HL-60 (cell line): Measurements from ENCODE around the gene COL13A1.

ENCODE experiments used
- GABPA ChIP-seq: IDR thresholded peaks from 2 replicates; pipeline ENCODE4 v1.6.1; 2012; ENCODE audit warnings: low read depth
- POLR2AphosphoS5 ChIP-seq: IDR thresholded peaks from 2 replicates; pipeline ENCODE4 v1.6.1; 2012; ENCODE audit warnings: low read depth
- TF ChIP-seq, protein P1 (sequence below): IDR thresholded peaks from one replicate; pipeline ENCODE4 v1.5.1; 2011; ENCODE audit warnings: low read length, control low read depth, inconsistent platforms; ENCODE audit not compliant: insufficient read depth
- TF ChIP-seq, protein P2 (sequence below): IDR thresholded peaks from 2 replicates; pipeline ENCODE4 v1.6.1; 2012; ENCODE audit warnings: low read depth; ENCODE audit not compliant: insufficient replicate concordance

DNA sequence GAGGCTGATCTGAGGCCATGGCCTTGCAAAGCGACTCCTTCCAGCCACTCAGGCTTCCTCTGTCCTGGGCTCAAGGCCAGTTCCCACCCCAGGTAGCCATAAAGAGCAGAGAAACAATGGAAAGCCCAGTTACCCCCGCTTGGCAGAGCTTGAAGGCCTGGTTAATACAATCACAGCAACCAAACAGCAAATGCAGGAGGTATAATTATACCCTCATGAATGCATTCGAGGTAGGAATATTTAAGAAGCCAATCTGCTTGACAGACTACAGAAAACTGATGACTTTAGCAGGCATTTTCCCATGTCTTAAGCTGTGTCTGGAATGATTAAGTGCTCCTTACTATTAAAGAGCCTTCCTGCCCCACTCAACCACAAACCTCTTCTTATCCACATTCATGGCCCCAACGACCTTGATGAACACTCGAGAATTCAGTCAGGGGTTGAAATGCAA is 136.9 kb downstream of the COL13A1 start:
- TF ChIP-seq GABPA (no peak), POLR2AphosphoS5 (no peak)
- TF ChIP-seq, protein P1, sequence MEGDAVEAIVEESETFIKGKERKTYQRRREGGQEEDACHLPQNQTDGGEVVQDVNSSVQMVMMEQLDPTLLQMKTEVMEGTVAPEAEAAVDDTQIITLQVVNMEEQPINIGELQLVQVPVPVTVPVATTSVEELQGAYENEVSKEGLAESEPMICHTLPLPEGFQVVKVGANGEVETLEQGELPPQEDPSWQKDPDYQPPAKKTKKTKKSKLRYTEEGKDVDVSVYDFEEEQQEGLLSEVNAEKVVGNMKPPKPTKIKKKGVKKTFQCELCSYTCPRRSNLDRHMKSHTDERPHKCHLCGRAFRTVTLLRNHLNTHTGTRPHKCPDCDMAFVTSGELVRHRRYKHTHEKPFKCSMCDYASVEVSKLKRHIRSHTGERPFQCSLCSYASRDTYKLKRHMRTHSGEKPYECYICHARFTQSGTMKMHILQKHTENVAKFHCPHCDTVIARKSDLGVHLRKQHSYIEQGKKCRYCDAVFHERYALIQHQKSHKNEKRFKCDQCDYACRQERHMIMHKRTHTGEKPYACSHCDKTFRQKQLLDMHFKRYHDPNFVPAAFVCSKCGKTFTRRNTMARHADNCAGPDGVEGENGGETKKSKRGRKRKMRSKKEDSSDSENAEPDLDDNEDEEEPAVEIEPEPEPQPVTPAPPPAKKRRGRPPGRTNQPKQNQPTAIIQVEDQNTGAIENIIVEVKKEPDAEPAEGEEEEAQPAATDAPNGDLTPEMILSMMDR = no peak
- TF ChIP-seq, protein P2, sequence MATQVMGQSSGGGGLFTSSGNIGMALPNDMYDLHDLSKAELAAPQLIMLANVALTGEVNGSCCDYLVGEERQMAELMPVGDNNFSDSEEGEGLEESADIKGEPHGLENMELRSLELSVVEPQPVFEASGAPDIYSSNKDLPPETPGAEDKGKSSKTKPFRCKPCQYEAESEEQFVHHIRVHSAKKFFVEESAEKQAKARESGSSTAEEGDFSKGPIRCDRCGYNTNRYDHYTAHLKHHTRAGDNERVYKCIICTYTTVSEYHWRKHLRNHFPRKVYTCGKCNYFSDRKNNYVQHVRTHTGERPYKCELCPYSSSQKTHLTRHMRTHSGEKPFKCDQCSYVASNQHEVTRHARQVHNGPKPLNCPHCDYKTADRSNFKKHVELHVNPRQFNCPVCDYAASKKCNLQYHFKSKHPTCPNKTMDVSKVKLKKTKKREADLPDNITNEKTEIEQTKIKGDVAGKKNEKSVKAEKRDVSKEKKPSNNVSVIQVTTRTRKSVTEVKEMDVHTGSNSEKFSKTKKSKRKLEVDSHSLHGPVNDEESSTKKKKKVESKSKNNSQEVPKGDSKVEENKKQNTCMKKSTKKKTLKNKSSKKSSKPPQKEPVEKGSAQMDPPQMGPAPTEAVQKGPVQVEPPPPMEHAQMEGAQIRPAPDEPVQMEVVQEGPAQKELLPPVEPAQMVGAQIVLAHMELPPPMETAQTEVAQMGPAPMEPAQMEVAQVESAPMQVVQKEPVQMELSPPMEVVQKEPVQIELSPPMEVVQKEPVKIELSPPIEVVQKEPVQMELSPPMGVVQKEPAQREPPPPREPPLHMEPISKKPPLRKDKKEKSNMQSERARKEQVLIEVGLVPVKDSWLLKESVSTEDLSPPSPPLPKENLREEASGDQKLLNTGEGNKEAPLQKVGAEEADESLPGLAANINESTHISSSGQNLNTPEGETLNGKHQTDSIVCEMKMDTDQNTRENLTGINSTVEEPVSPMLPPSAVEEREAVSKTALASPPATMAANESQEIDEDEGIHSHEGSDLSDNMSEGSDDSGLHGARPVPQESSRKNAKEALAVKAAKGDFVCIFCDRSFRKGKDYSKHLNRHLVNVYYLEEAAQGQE = no peak
